ENCODE results near the gene ATP13A3. TPM values are rescaled to one million over a fixed set of nuclear protein-coding genes. Genes with fewer than 3 reads are reported as not detected.
"Not testable (repeated sequence)": the region's sequence is repeated elsewhere in the genome, so short reads cannot be mapped to it uniquely, and the experiment has no call there.

The ATP13A3 gene
- total and polyA plus RNA-seq, 2 experiments from 2014 or later = 51.8 to 293 TPM

DNA sequence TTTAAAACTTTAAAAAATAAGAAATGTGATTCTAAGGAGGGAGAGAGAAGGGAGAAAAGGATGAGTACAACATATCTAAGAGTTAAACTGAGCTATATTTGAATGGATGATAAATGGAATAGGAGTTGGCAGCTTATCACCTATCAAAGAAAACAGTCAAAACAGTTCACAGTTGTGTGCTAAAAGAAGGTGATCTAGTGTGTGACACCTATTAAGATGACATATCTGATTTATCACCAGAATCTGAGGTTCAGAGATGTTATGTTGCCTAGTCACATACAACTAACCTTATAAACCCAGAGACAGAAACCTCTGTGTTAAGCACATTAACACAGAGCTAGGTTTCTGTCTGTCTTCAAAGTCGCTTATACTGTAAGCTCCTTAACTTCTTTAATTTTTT is 3.0 kb downstream of the ATP13A3 start:
- TF ChIP-seq, protein P1, sequence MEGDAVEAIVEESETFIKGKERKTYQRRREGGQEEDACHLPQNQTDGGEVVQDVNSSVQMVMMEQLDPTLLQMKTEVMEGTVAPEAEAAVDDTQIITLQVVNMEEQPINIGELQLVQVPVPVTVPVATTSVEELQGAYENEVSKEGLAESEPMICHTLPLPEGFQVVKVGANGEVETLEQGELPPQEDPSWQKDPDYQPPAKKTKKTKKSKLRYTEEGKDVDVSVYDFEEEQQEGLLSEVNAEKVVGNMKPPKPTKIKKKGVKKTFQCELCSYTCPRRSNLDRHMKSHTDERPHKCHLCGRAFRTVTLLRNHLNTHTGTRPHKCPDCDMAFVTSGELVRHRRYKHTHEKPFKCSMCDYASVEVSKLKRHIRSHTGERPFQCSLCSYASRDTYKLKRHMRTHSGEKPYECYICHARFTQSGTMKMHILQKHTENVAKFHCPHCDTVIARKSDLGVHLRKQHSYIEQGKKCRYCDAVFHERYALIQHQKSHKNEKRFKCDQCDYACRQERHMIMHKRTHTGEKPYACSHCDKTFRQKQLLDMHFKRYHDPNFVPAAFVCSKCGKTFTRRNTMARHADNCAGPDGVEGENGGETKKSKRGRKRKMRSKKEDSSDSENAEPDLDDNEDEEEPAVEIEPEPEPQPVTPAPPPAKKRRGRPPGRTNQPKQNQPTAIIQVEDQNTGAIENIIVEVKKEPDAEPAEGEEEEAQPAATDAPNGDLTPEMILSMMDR (IDR thresholded peaks at IDR 0.05; ENCODE audit: low read depth, low read length) = no peak
- Histone ChIP-seq H3K4me1 (ENCODE audit: low read depth) (peaks cover 46% of the 10 kb centered on the region), H3K4me3 (peak overlapping the region; percentile 4), H3K27ac (peak overlapping the region; percentile 44), H3K9me3 (ENCODE audit: low read depth) (no peaks in the 10 kb centered on the region), H3K36me3 (no peaks in the 10 kb centered on the region), H3K27me3 (no peaks in the 10 kb centered on the region)
- no peak for DNase-seq (ENCODE audit: low read depth in 1 of 2, low spot score in 1 of 2)

DNA sequence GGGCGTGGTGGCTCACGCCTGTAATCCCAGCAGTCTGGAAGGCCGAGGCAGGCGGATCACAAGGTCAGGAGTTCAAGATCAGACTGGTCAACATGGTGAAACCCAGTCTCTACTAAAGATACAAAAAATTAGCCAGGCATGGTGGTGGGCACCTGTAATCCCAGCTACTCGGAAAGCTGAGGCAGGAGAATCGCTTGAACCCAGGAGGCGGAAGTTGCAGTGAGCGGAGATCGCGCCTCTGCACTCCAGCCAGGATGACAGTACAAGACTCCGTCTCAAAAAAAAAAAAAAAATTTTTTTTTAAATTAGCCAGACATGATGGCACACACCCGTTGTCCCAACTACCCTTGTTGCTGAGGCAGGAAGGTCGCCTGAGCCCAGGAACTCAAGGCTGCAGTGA is 4.0 kb downstream of the ATP13A3 start:
- not testable (repeated sequence) for H3K27ac ChIP-seq; H3K36me3 ChIP-seq; H3K27me3 ChIP-seq; DNase-seq (ENCODE audit: low read depth in 1 of 2, low spot score in 1 of 2); H3K9me3 ChIP-seq (ENCODE audit: low read depth); H3K4me3 ChIP-seq
- H3K4me1 ChIP-seq (ENCODE audit: low read depth) = peaks cover 56% of the 10 kb centered on the region

DNA sequence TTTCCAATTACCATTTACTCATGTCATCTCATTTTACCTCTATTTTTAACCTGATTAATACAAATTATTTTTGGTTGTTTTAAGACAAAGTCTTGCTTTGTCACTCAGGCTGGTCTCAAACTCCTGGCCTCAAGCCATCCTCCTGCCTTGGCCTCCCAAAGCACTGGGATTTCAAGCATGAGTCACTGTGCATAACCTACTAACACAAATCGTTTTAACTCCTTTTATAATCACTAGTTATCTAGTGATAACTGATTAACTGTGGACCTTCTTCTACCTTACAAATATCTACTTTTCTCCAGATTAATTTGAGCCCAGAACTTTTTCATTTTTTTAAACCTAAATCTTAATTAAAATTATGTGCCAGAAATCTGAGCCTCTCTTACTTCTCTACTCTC is 4.6 kb downstream of the ATP13A3 start:
- Histone ChIP-seq H3K4me1 (ENCODE audit: low read depth) (peaks cover 62% of the 10 kb centered on the region), H3K4me3 (no peak overlapping the region), H3K27me3 (no peaks in the 10 kb centered on the region), H3K27ac (no peak overlapping the region), H3K9me3 (ENCODE audit: low read depth) (no peaks in the 10 kb centered on the region), H3K36me3 (no peaks in the 10 kb centered on the region)
- DNase-seq (ENCODE audit: low read depth in 1 of 2, low spot score in 1 of 2) = no peak
- TF ChIP-seq, protein P1 (IDR thresholded peaks at IDR 0.05; ENCODE audit: low read depth, low read length) = no peak

DNA sequence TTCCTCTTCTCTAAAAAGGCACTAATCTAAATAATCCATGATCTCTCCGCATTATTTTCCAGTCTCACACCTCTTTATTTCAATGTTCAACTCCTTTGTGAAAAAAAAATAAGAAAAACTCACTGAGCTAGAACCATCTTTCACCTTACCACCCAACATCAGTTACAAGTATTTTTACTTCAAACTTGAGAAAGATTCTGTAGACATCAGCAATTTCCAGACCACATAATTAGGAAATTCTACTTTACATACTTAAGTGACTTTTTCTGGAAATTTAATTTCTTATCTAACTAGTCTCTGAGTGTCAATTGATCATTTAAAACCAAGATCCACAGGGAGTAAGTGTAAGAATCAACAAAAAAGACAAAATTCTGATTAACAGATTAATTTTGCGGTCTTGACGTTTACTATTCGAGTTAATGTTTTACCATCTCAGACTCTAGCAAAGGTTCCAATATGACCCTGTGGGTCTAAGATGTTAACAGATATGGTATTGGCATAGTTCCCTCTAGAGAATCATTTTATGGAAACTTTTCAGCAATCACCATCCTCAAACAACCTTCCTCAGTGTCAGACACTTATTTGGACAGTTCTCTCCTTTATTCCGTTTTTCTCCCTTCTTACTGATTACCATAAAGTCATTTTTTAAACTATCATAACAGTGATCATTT is 5.1 kb downstream of the ATP13A3 start:
- peak overlapping the region; percentile 2 for H3K4me3 ChIP-seq
- no peaks in the 10 kb centered on the region for H3K9me3 ChIP-seq (ENCODE audit: low read depth)

DNA sequence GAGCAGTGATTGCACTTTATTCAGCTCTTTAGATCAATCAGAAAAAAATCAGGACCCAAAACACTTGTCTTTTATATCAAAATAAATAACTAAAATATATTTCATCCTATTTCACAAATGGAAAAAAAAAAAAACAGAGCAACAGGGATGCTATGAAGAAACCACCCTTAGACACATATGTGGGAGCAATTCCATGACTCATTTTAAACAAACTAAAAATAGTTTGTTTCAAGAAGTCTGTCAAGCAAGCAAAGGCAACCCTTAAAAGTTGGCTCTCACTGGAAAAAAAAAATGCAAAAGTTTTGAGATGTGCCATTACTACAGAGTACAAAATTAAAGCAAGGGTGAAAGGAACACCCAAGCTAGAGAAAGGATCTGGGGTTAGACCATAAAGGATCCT is 5.7 kb downstream of the ATP13A3 start:
- Histone ChIP-seq H3K27ac (peak overlapping the region; percentile 67), H3K9me3 (ENCODE audit: low read depth) (no peaks in the 10 kb centered on the region), H3K4me1 (ENCODE audit: low read depth) (peaks cover 71% of the 10 kb centered on the region), H3K36me3 (no peaks in the 10 kb centered on the region), H3K27me3 (no peaks in the 10 kb centered on the region), H3K4me3 (peak overlapping the region; percentile 2)
- TF ChIP-seq, protein P1 (IDR thresholded peaks at IDR 0.05; ENCODE audit: low read depth, low read length) = no peak
- DNase-seq (ENCODE audit: low read depth in 1 of 2, low spot score in 1 of 2) = peak in 1 of 2 donors; percentile 77

More for the DNA sequence above, 5.1 kb downstream of the ATP13A3 start:
- DNase-seq (ENCODE audit: low read depth in 1 of 2, low spot score in 1 of 2) = no peak
- H3K4me1 ChIP-seq (ENCODE audit: low read depth) = peaks cover 66% of the 10 kb centered on the region
- peak overlapping the region; percentile 67 for H3K27ac ChIP-seq
- no peaks in the 10 kb centered on the region for H3K27me3 ChIP-seq
- TF ChIP-seq, protein P1 (IDR thresholded peaks at IDR 0.05; ENCODE audit: low read depth, low read length) = no peak
- H3K36me3 ChIP-seq = no peaks in the 10 kb centered on the region

DNA sequence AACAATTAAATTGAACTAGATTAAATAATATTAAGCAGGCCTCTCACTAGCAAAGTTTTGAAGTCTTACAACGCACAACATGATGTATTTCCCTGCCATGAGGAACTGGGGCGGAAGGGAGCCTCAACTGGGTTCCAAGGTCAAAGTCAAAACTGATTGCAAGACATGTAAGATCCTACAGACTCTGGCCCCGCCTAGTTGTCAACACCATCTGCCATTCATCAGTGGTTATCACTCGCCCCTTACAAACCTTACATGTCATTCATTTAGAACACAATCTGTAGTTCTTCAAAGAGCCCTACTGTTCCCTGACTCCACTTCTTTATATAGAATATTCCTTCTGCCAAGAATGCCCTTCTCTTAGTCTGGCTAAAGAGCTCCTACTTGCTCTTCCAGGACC is 10.0 kb downstream of the ATP13A3 start:
- Histone ChIP-seq H3K27ac (peak overlapping the region; percentile 92), H3K27me3 (no peaks in the 10 kb centered on the region), H3K4me1 (ENCODE audit: low read depth) (peaks cover 80% of the 10 kb centered on the region), H3K4me3 (no peak overlapping the region), H3K36me3 (no peaks in the 10 kb centered on the region), H3K9me3 (ENCODE audit: low read depth) (no peaks in the 10 kb centered on the region)
- TF ChIP-seq, protein P1 (IDR thresholded peaks at IDR 0.05; ENCODE audit: low read depth, low read length) = no peak
- peak in 1 of 2 donors; percentile 78 for DNase-seq (ENCODE audit: low read depth in 1 of 2, low spot score in 1 of 2)

Measured in cardiac muscle cell (in vitro differentiated cells and primary cell).